ENCODE measurements around the gene NTN1.

The NTN1 gene

GRCh38 chr17:9050801-9051401, 29.6 kb downstream of the NTN1 start:
- no peak for TF ChIP-seq ZSCAN4 (tag by site-specific recombination; IDR thresholded peaks at IDR 0.05)
- peak; percentile 41; the same call in 1 of the 2 replicates for TF ChIP-seq GLIS1 (tag by site-specific recombination; IDR thresholded peaks at IDR 0.05)
- TF ChIP-seq ZNF600 (tag by site-specific recombination; IDR thresholded peaks at IDR 0.05): peak; percentile 26; the same call in 1 of the 2 replicates
- TF ChIP-seq ZNF830 (tag by site-specific recombination; IDR thresholded peaks at IDR 0.05; ENCODE audit: low read depth): no peak
- TF ChIP-seq SP3 (tag by site-specific recombination; IDR thresholded peaks at IDR 0.05): no peak
- TF ChIP-seq ZIC2 (tag by site-specific recombination; IDR thresholded peaks at IDR 0.05): 0 out of 2 replicates have a peak, but pooled peaks have one; percentile 6
- TF ChIP-seq ZNF433 (tag by site-specific recombination; IDR thresholded peaks at IDR 0.05; ENCODE audit: low read depth): no peak
- Histone ChIP-seq H3K9me3 (ENCODE audit: control insufficient read depth, insufficient read depth, low read depth, low read length) (no peaks in the 10 kb centered on the region), H3K4me1 (ENCODE audit: control insufficient read depth, insufficient read depth, low read length) (peaks cover 9% of the 10 kb centered on the region), H3K36me3 (ENCODE audit: control insufficient read depth in 2 of 2, insufficient read depth in 1 of 2, low read length in 2 of 2) (peaks cover 0 to 4% of the 10 kb centered on the region in 2 experiments; a peak in 1 of 3 replicates), H3K4me3 (ENCODE audit: low read depth, low read length) (no peak overlapping the region), H3K27ac (ENCODE audit: extremely low read depth, low read depth, low read length) (no peak overlapping the region)
- CTCF ChIA-PET: interaction anchor here (0.6 to 1.5 kb wide), 4 partner anchors 17 to 504 kb away, joined by 3 to 5 read pairs (median 4); no protein-coding TSS in a partner anchor
- POLR2A ChIA-PET: interaction anchor here (0.9 to 1.1 kb wide), 2 partner anchors 13 to 29 kb away, joined by 3 to 4 read pairs; partner anchors contain the start of gene NTN1

GRCh38 chr17:9051561-9051960, 30.3 kb downstream of the NTN1 start:
- no peak overlapping the region for H3K27ac ChIP-seq (ENCODE audit: extremely low read depth, low read depth, low read length)
- peaks cover 0 to 4% of the 10 kb centered on the region in 2 experiments; a peak in 1 of 3 replicates for H3K36me3 ChIP-seq (ENCODE audit: control insufficient read depth in 2 of 2, insufficient read depth in 1 of 2, low read length in 2 of 2)
- H3K4me1 ChIP-seq (ENCODE audit: control insufficient read depth, insufficient read depth, low read length): peaks cover 9% of the 10 kb centered on the region
- no peak overlapping the region for H3K4me3 ChIP-seq (ENCODE audit: low read depth, low read length)
- CTCF ChIA-PET: interaction anchor here (1.5 kb wide), 1 partner anchor 53 kb away, joined by 5 read pairs; no protein-coding TSS in a partner anchor
- POLR2A ChIA-PET: interaction anchor here (0.9 to 1.1 kb wide), 2 partner anchors 12 to 30 kb away, joined by 3 to 4 read pairs; partner anchors contain the start of gene NTN1
- no peak for TF ChIP-seq ZNF114 (tag by site-specific recombination; IDR thresholded peaks at IDR 0.05)
- H3K9me3 ChIP-seq (ENCODE audit: control insufficient read depth, insufficient read depth, low read depth, low read length): no peaks in the 10 kb centered on the region

- 0 out of 2 replicates have a peak overlapping the region, but pooled peaks have one; percentile 9 for H3K27ac ChIP-seq (ENCODE audit: extremely low read depth, low read depth, low read length)
- H3K9me3 ChIP-seq (ENCODE audit: control insufficient read depth, insufficient read depth, low read depth, low read length): no peaks in the 10 kb centered on the region
- H3K4me1 ChIP-seq (ENCODE audit: control insufficient read depth, insufficient read depth, low read length): peaks cover 14% of the 10 kb centered on the region
- no peak overlapping the region for H3K4me3 ChIP-seq (ENCODE audit: low read depth, low read length)
- H3K36me3 ChIP-seq (ENCODE audit: control insufficient read depth in 2 of 2, insufficient read depth in 1 of 2, low read length in 2 of 2): peaks cover 0 to 4% of the 10 kb centered on the region in 2 experiments; a peak in 2 of 3 replicates
- CTCF ChIA-PET: no interaction called here
- TF ChIP-seq ZNF571 (tag by site-specific recombination; IDR thresholded peaks at IDR 0.05) (no peak), ZNF112 (tag by site-specific recombination; IDR thresholded peaks at IDR 0.05) (no peak), WT1 (tag by site-specific recombination; IDR thresholded peaks at IDR 0.05) (no peak), ZNF280D (tag by site-specific recombination; IDR thresholded peaks at IDR 0.05) (no peak), ZNF280C (tag by site-specific recombination; IDR thresholded peaks at IDR 0.05) (no peak), ZNF292 (tag by site-specific recombination; IDR thresholded peaks at IDR 0.05; ENCODE audit: borderline replicate concordance, low read depth) (no peak), ZNF266 (tag by site-specific recombination; IDR thresholded peaks at IDR 0.05; ENCODE audit: low read depth) (peak; percentile 46; the same call in 1 of the 2 replicates)
- POLR2A ChIA-PET: no interaction called here
These were observed 31.6 kb downstream of the NTN1 start for GRCh38 chr17:9052921-9053320.

Measured in HEK293 (cell line).